HG03280 (cell line): ENCODE data around the gene PDCD7.
"Not testable (repeated sequence)": the region's sequence is repeated elsewhere in the genome, so short reads cannot be mapped to it uniquely, and the experiment has no call there.

Experiments
- ATAC-seq: cut with Tn5 transposase; IDR thresholded peaks from one replicate; pipeline ENCODE4 v1.9.1; 2021; ENCODE audit warnings: mild to moderate bottlenecking, moderate library complexity; ENCODE audit not compliant: unreplicated experiment

The PDCD7 gene

DNA sequence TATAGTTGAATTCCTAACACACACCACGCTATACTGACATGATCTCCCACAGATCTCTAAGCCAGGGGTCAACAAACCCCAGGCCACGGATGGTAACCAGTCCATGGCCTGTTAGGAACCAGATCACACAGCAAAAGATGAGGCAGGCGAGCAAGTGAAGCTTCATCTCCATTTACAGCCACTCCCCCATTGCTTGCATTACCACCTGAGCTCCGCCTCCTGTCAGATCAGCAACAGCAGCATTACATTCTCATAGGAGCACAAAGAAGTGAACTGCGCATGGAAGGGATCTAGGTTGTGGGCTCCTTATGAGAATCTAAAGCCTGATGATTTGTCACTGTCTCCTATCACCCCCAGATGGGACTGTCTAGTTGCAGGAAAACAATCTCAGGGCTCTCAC, 2.7 kb downstream of the PDCD7 start:
- no peak for ATAC-seq

DNA sequence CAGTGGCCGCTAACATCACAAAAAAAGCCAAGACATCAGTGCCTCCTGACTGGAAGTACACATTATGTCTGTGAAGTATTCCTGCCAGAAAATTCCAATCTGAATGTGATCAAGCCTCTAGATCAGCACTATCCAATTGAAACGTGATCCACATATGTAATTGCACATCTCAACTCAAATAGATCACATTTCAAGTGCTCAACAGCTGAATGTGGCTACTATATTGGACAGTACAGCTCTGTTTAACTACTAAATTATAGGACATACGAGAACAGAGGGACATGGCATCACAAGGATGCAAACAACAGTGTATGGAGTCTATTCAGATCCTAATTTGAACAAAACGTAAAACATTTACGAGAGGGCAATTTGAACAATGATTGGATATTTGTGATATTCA, 18.1 kb downstream of the PDCD7 start:
- ATAC-seq = no peak

DNA sequence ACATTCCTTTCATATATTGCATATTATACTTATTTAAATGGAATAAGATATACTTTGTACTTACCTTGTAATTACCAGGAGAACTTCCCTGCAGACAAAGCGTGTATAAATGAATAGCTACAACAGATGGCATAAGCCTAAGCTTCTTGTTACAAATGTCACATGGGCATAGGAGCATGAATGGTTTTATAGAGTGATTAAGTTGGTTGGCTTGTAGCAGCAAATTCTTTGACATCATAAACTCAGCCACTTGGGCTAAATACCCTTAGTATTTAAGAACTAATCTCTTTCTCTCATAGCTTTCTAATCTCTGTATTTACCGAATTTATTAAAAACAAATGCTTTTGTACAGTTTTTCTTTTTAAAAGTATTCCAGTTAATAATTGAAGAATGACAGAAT, 18.5 kb downstream of the PDCD7 start, which contains the start of gene UBAP1L:
Gene UBAP1L (minus strand): TSS at position 115 of the 400 bp plus-strand sequence. CDS start 8,985 bp downstream, outside the sequence.
- no peak for ATAC-seq

DNA sequence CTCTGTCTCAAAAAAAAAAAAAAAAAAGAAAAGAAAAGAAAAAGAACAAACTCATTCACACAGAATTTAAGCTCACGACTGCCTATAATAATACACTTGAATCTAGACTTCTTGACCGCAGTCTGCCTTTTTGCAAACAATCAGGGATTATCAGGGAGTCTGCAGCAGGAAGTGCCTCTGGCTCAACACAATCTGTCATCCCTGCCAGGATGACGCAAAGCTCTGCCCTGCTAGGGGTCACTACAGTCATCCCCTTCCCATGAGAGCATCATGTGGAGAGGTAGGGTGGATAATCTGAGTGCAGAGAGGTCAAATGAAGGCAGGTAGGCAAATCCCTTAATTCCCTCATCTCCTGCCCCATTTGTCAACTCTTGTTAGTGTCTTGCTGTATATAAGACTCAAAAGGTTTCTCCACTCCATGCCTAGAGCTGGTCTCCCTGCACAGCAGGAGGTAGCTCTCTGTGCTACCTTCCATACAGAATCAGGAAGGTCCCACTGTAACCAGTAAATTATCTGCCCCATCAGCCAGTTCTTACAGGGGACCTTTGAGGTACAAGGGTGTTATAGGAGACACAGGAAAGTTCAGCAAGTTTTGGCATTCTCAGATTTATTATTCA, 22.8 kb downstream of the PDCD7 start:
- ATAC-seq = no peak

DNA sequence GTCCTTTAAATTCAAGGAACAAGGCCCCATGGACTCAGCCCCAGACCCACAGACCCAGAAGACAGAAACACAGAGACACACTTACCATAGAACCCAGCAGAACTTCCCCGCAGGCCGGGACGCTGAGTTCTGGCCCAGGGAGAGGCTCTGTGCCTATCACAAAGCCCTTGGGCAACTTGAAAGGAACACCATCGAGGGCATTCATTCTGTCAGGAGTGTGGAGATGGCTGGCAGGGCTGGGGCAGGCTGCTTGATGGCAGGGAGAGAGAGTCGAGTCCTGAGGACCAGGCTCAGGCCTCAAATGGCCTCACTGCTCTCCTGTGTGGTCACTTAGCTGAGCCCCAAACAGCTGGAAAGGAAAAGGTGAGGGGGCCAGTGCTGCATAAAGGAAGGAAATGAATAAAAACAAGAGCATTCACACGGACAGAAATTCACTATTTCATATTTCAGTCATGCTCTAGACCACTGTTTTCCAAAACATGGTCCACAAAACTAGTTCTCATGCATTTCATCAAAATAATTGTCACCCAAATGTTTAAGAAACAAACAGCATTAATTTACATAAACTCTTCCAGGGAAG, 27.5 kb downstream of the PDCD7 start:
- ATAC-seq = no peak

DNA sequence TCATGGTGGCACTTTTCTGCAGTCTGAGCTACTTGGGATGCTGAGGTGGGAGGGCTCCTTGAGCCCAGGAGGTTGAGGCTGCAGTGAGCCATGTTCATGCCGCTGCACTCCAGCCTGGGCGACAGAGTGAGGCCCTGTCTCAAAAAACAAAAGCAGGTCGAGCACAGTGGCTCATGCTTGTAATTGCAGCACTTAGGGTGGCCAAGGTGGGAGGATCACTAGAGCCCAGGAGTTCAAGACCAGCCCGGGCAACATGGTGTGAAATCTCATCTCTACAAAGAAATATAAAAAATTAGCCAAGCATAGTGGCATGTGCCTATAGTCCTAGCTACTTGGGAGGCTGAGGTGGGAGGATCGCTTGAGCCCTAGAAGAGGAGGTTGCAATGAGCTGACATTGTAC, 28.6 kb downstream of the PDCD7 start:
- no peak for ATAC-seq

DNA sequence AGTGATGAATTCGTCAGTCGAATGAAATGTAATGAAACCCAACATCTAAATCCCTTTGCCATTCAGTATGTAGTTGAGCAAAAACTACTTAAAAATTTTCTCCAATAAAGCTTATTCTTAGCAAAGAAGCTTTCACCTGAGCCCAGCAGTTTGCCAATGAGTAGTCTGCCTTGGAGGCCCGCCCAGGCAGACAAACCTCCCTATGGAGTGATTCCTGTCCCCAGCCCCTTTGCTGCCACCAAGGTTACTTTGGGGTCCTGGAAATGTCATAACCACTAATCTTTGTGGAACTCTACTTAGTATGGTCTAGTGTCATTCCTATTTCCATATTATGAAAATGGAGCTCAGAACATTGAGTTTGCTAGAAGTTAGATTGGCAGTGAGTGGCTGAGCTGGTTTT, 30.7 kb downstream of the PDCD7 start:
- no peak for ATAC-seq

DNA sequence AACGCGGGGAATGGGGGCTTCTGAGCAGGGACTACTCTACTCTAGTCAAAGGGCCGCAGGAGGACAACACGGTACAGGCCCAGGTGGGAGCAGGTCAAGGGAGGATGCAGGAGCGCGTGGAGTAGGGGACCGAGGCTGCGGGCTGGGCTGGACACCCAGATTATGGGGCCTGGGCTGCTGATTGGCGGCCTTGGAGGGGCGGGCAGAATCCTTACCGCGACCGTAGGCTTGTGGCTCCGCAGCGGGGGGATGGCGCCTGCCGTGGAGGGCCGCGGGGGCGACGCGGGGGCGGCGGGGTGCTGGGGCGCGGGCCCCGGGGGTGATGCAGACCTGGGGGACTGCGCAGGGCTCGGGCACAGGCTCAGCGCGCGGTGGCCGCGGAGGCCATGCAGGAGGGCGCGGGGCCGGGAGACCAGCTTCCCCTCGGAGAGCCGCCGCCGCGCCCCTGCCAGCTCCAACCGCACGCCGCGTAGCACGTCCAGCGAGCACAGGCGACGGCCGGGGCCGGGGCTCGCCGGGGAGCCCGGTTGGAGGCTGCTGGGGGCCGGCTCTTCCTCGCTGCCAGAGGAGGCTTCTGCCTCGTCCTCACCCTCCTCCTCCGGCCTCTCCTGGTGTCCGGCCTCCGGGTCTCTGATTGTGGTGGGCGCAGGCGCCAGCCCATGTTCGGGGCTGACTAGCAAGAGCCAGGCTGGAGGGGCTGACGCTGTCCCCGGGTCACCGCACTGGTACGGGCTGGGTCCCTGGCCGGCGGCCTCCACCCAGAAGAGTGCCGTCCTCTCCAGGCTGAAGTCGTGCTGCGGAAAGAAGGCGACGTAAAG, 31.5 kb downstream of the PDCD7 start:
- ATAC-seq = no peak

DNA sequence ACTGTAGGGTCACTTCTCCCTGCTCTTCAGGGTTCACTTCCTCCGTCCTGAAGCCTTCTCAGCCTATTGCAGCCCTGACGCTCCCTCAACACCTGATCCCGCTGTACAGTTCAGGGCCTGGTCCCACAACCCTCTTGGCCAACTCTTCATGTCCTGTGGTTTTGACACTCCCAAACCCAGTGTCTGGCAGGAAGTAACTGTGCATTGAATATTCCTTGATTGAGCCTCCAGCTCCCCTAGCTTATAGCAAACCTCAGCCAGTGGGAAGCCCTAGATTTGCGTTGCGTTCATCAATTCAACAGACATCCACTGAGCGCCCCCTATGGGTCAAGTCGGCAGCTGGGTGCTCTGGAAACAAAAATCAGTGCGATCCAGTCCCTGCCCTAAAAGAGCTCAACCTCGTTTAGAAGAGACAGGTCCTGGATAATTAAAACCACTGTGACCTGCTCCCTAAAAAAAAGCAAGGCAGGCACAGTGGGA, 32.2 kb downstream of the PDCD7 start:
- ATAC-seq = no peak

DNA sequence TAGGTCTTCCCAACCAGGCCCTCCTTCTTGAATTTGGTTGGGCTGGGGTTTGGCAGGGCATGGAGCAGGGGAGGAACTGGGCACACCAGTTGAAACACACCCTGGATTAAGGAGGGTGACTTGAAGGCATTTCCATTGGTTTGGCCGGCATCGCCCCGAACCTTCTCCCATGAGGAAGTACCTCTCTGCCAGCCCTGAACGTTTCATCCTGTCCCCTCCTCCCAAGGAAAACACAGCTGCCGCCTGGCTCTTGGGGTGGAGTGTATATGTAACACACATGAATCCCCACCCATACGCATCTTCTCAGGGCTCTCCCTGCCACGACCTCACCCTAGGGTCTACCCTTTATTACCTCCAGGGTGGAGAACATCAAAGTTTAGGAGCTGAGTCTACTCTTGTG, 33.2 kb downstream of the PDCD7 start:
- no peak for ATAC-seq

DNA sequence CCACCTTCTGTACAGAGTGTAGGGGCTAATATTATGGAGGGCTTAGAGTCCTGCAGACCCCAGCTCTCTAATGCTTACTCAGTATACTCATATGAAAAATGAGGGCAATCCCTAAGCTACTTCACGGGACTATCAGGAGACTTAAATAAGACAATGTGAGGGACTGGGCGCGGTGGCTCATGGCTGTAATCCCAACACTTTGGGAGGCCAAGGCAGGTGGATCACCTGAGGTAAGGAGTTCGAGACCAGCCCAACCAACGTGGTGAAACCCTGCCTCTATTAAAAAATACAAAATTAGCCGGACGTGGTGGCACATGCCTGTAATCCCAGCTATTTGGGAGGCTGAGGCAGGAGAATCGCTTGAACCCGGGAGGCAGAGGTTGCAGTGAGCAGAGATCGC, 33.8 kb downstream of the PDCD7 start:
- not testable (repeated sequence) for ATAC-seq

DNA sequence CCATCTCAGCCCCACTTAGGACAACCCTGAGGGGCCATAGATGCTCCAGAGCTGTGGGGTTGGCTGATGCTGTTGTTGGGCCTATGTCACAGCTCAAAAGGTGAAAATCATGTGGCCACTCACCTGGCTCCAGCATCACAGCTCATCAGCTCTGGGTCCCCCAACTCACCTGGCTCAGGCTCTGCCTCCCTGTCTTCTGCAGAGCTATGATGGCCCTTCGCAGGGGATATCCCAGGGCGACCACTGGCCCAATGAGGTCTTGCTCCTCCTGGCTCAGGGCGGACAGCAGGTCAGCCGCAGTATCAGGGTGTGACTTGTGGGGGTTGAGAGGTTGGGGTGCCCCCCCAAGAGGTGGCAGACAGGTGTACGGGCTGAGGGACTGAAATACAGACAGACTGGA, 34.3 kb downstream of the PDCD7 start:
- no peak for ATAC-seq

DNA sequence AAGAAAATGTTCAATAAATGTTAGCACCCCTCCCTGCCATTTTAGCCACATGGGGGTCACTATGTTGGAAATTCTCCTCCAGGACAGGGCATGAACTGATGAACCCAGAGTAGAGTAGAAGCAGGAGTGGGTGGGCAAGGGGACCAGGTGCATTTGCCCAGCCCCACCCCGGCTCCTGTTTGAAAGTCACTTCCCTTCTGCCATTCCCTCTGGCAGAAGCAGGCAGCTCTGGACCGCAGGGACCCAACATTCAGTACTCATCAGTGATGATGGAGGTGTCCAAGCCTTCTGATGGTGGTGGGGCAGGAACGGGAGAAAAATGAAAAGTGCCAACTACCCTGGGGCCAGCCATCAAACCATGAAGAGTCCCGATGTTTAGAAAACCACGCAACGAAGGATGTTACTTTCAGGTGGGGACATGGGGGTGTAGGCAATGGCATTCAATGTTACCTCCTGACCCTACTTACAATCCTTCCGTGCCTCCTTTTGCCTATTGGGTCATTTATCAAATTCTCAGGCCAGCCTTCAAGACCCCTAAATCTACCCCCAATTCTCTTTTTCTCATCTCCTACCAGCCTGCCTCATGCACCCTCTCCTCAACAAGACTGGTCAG, 35.9 kb downstream of the PDCD7 start:
- no peak for ATAC-seq

DNA sequence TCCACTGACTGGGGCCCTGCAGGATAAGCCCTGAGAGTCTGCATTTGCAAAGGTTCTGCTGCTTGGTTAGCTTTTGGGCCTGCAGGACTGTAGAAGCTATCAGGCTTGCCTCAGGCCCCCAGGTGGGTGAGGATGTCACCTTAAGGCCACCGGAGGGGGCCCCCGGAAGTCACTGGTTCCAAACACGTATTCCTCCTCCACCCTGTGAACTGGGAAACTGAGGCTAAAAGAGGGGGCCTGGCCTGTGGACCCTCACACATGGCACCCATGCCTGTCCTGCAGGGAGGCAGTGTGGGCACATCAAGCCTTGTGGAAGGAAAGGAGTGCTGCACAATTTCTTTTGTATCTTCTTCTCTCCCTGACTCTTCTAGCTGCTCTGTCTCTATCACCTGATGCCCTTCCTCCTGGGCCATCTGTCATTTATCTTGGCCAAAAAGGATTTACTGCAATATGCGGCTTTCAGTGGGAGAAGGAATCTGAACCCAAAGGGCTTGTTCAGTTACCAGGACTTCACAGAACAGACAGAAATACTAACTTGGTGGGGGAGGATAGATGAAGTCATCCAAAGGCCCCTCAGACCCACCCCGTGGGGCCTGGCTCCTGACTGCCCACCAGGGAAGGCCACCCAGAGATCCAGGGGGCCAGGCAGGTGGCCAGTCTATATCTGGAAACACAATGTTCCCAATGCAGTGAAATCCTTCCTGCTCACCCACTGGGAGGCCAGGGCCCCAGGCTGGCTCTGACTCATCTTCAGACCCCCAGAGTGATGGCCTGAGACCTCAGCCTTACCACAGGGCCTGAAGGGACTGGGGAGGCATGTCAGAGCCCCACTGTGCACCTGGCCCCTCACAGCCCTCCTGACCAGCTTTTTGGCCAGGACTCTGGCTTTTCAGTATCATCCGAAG, 36.9 kb downstream of the PDCD7 start:
- ATAC-seq = no peak

DNA sequence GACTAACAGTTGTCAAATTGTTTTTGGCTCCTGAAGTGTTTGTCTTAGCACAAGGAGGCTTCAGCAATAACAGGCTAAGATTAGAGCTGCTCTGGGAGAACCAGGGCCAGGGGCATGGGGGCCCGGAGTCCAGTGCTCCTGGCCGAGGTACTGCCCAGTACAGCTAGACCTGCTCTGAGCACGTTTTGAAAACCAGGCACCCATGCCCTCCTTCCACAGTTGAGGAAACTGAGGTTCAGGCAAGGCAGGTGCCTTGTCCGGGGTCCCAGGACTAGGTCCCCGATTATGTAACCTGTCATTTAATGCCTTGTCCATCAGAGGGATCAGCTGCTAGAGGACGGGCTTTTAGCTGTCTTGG, 37.9 kb downstream of the PDCD7 start:
- ATAC-seq = no peak

DNA sequence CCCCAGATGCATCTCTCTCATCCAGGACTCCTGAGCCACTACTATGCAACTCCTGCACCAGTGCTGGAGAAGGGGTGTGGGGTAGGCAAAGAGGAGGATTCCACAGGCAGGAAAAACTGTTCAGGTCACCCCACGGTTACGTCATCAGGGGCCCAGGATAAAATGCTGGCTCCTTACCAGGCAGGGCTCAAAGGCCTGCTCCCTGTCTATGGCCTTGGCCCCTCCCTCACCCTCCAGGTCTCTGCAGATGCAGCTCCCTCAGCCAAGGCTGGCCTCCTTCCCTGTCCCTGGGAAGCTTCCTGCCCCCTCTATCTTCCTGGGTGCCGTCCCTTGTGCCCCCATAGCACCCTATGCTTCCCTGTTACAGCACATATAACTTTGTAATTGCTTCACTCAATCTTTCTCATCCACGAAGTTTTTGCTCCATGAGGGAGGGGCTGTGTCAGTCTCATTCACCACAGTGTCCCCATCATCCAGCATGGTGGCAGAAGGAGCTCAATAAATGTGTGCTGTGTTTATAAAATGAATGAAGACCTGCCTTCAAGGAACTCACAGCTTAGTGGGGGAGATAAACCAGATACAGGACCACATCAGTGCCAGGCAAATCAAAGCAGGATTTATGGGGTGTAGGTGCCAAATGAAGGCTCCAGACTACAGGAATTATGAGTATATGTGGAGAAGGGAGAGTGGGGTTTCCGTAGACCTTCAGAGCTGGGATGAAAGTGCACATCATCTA, 38.4 kb downstream of the PDCD7 start:
- ATAC-seq = no peak

DNA sequence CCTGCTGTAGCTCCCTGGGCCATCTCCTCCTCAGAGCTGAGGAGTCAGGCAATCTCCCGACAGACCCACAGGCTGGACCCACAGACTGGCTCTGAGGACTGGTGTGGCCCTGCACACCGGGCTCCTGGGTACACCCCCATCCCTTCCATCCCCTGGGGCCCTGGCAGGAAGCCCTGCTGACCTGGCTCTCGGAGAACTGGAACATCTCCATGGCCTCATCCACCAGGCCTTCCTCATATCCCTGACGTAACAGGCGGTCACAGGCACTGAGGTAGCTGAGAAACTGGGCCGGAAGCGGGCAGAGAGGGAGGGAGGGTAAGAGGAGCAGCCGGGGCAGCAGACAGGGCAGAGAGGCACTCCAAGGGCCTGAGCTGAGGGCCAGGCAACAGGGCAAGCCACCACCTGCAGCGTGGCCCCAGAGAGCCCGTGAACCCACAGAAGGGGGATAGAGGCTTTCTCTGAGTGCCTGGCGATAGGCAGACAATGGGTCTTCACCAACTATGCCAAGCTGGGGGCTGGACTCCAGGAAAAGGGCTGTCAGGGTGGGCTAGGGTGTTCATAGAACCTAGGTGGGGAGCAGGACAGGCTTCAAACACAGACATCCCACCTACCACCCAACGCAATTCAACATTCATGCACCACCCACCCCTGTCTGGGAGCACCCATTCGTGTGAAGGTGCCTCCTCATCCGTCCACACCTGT, 39.2 kb downstream of the PDCD7 start:
- no peak for ATAC-seq

DNA sequence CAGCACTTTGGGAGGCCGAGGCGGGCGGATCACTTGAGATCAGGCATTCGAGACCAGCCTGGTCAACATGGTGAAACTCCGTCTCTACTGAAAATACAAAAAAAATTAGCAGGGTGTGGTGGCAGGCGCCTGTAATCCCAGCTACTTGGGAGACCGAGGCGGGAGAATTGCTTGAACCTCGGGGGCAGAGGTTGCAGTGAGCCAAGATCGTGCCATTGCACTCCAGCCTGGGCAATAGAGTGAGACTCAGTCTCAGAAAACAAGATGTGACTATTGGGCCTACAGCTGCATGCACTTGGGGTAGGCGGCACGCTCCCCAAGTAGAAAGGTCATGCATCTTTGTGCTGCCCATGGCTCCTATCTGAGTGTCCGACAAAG, 39.8 kb downstream of the PDCD7 start:
- not testable (repeated sequence) for ATAC-seq
